AG04449 (cell line): ENCODE data around the gene TCHHL1.
A peak's percentile ranks its signal among the peaks of the same experiment; 100 is the strongest.
"Not testable (repeated sequence)": the region's sequence is repeated elsewhere in the genome, so short reads cannot be mapped to it uniquely, and the experiment has no call there.

Experiments
- CTCF ChIA-PET: fragments of 350-600 bp; formaldehyde crosslinking; extraction: SDS; loops from one replicate; lab custom pipeline; 2021; ENCODE audit warnings: antibody characterized with exemption; lab: Yijun Ruan, JAX
- POLR2A ChIA-PET: fragments of 400-600, 350-600 bp; formaldehyde crosslinking; extraction: SDS; loops from one replicate; lab custom pipeline; 2020; ENCODE audit warnings: antibody characterized with exemption, inconsistent platforms; lab: Yijun Ruan, JAX
- DNase-seq: peaks from one replicate; pipeline ENCODE4 v3.0.0-alpha.2; 2010; ENCODE audit warnings: low read depth, low spot score
- H3K4me3 ChIP-seq: 2 replicates; pipeline ENCODE4 v1.5.1; 2011; ENCODE audit warnings: low read depth, mild to moderate bottlenecking, control low read depth, low read length
- TF ChIP-seq, protein P1 (sequence below): IDR thresholded peaks from one replicate; pipeline ENCODE4 v1.5.1; 2011; ENCODE audit warnings: mild to moderate bottlenecking, moderate library complexity, low read length, control low read depth, inconsistent platforms; ENCODE audit not compliant: insufficient read depth; ENCODE audit errors: missing control alignments

TCHHL1 gene

DNA sequence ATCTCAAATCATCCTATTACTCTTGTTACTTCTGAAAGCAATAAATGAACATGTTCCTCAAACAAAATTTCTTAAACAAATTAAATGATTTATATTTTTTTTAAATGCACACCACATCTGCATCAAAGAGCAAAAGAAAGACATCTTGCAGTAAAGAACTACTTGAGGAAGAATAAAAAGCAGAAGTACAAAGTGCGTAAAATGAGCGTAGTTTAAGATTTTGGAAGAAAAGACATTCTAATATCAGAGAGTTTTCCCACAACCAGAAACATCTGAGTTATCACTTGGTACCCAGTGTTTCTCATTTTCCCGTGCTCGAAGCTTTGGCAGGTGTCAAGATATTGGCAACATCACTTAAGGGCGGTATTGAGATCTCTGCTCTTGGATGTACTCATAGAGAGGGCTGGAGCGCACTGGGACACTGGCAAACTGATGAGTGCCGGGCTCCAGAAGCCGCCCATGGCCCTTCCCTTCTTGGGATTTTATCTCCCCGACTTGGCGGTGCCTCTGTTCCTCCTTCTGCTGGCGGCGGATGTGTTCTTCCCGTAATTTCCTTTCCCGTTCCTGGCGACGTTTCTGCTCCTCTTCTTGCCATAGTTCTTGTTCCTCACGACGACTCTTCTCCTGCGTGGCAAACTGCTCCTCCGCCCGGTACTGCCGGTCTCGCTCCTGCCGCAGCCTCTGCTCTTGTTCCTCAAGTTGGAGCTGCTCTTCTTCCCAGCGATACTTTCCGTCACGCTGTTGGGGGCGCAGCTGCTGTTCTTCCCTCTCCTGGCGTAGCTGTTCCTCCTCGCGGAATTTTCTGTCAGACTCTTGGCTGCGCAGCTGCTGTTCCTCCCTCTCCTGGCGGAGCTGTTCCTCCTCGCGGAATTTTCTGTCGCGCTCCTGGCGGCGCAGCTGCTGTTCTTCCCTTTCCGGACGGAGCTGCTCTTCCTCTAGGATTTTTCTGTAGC is 18.4 kb upstream of the TCHHL1 start:
- peak overlapping the region; percentile 38 for H3K4me3 ChIP-seq
- POLR2A ChIA-PET: no interaction called here
- TF ChIP-seq, protein P1, sequence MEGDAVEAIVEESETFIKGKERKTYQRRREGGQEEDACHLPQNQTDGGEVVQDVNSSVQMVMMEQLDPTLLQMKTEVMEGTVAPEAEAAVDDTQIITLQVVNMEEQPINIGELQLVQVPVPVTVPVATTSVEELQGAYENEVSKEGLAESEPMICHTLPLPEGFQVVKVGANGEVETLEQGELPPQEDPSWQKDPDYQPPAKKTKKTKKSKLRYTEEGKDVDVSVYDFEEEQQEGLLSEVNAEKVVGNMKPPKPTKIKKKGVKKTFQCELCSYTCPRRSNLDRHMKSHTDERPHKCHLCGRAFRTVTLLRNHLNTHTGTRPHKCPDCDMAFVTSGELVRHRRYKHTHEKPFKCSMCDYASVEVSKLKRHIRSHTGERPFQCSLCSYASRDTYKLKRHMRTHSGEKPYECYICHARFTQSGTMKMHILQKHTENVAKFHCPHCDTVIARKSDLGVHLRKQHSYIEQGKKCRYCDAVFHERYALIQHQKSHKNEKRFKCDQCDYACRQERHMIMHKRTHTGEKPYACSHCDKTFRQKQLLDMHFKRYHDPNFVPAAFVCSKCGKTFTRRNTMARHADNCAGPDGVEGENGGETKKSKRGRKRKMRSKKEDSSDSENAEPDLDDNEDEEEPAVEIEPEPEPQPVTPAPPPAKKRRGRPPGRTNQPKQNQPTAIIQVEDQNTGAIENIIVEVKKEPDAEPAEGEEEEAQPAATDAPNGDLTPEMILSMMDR: no peak
- CTCF ChIA-PET: interaction anchor here (1.5 kb wide), 1 partner anchor 54 kb away, joined by 6 read pairs; no protein-coding TSS in a partner anchor
- no peak for DNase-seq

DNA sequence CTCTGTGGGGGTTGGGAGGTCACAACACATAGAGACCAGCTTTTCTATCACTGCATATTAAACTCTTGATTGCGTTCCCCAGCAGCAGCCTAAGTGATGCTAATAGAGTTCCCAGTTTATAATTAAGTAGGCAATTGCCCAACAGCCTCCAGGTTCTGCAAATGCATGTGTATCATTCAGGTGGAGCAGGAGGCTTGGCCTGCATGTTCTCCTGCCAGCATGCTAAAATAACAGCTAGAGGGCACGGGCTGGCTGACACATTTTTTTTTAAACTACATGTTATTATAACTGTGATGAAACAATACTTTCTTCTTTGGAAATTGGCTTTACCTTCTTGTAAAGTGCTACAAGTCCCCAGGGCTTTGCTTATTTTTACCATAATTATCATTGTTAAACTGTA is 16.0 kb upstream of the TCHHL1 start:
- ChIA-PET CTCF (no interaction called here), POLR2A (no interaction called here)
- H3K4me3 ChIP-seq: no peak overlapping the region
- TF ChIP-seq, protein P1: no peak
- no peak for DNase-seq

DNA sequence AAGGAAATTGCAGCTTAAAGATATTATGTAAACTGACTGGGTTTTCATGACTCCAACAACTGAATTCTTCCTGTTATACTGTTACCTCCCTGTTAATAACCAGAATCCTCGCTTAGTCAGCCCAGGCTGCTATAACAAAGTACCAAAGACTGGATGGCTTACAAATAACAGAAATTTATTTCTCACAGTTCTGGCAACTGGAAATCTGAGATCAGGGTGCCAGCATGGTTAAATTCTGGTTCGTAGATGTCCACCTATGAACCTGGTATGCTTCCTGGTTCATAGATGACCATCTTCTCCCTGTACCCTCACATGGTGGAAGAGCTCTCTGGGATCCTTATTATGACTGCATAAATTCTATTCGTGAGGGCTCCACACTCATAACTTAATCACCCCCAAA is 8.1 kb upstream of the TCHHL1 start:
- DNase-seq: no peak
- TF ChIP-seq, protein P1: no peak
- CTCF ChIA-PET: interaction anchor here (2.0 kb wide), 1 partner anchor 44 kb away, joined by 7 read pairs; no protein-coding TSS in a partner anchor
- POLR2A ChIA-PET: no interaction called here
- H3K4me3 ChIP-seq: no peak overlapping the region

DNA sequence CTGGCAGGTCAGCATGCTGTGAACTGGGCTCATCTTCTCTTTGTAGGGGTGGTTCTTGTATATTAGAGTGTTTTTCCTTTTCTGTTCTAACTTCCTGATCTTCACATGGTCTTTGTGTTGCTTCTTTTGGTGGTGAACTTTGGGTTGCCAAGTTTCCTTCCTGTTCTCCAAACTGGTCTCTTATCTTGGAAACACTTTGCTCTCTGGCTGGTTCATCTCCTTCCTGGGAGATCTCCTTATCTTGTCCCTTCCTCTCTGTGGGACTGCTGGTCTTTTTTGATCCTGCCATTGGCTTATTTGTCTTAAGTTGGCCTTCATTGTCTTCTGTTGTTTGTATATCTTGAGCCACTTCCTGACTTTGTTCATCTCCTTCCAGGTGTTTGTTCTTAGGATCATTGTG is 2.1 kb downstream of the TCHHL1 start:
- TF ChIP-seq, protein P1: no peak
- no peak overlapping the region for H3K4me3 ChIP-seq
- ChIA-PET POLR2A (no interaction called here), CTCF (interaction anchor here (1.2 kb wide), 1 partner anchor 355 kb away, joined by 3 read pairs; no protein-coding TSS in a partner anchor)
- no peak for DNase-seq

DNA sequence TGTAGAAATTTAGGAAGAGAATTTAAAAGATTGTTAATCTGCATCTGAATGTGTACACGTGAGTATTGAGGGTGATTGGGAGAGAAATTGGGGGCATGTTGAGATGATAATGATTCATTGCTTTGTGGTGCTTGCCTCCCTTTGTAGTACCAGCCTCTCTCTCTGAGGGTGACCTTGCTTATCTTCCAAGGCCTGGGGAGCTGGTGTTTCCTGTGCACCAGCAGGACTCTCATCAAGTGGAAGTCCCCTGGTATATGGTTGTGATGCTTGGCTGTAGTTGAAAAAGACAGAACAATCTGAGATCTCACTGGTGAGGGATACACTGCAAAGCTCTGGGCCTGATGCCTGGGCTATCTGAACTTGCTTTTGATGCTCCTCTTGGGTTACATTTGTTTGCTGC is 4.0 kb downstream of the TCHHL1 start:
- POLR2A ChIA-PET: no interaction called here
- TF ChIP-seq, protein P1: no peak
- no peak overlapping the region for H3K4me3 ChIP-seq
- DNase-seq: no peak
- CTCF ChIA-PET: no interaction called here

DNA sequence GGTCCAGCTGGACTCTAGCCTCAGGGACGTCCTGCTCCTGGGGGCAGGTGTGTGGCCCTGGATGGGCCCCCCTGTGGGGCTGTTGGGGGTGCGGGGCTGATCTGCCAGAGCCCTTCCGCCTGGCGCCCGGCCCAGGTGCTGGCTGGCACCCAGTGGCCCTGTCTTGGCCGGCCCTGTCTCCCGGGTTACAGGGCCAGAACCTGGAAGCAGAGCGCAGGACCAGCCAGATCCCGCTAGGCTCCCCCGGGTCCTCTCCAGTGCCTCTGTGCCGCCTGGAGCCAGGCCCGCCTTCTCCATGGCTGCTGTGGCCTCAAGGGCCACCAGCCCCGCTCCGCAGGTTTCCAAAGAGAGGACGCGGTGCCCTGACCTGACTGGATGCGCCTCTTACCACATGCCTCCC is 7.8 kb downstream of the TCHHL1 start:
- POLR2A ChIA-PET, H3K4me3 ChIP-seq, CTCF ChIA-PET, DNase-seq: not testable (repeated sequence)

DNA sequence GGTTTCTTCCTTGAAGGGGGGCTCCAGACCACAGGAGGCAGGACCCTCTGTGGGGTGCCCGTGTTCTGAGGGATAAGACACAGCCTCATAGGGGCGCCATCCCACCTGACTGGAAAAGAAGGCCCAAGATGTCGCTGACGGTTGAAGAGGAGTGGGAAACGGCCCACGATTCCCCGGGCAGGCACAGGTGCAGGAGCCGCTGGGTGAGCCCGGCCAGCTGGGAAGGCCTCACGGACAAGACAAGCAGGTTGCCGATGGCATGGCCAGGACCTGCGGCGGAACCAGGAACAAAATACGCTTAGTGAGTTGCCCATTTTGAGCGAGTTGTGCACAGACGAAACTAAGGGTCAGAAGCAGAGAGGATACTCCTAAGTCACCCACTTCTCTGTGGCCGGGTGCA is 8.4 kb downstream of the TCHHL1 start:
- POLR2A ChIA-PET, H3K4me3 ChIP-seq: not testable (repeated sequence)
- CTCF ChIA-PET: interaction anchor here (0.7 kb wide), 1 partner anchor 28 kb away, joined by 3 read pairs; no protein-coding TSS in a partner anchor

More for the DNA sequence above, 8.4 kb downstream of the TCHHL1 start:
- DNase-seq: not testable (repeated sequence)
